Measurements from ENCODE around the gene RPP30.
A peak's percentile ranks its signal among the peaks of the same experiment; 100 is the strongest.

Gene RPP30

GRCh38 chr10:90916392-90917237 is 44.8 kb downstream of the RPP30 start:
- no peak overlapping the region for H3K4me3 ChIP-seq (ENCODE audit: low read depth, low read length)
- DNase-seq (ENCODE audit: low read depth, low spot score) = no peak
- ChIA-PET POLR2A (no interaction called here), CTCF (interaction anchor here (0.8 to 4.8 kb wide), 8 partner anchors 8 to 382 kb away, joined by 3 to 29 read pairs (median 4); no protein-coding TSS in a partner anchor)
- TF ChIP-seq CTCF (IDR thresholded peaks at IDR 0.05; ENCODE audit: insufficient read depth, low read length, missing control alignments) = no peak

- TF ChIP-seq CTCF (IDR thresholded peaks at IDR 0.05; ENCODE audit: insufficient read depth, low read length, missing control alignments) = no peak
- no peak for DNase-seq (ENCODE audit: low read depth, low spot score)
- POLR2A ChIA-PET = no interaction called here
- CTCF ChIA-PET = interaction anchor here (0.7 to 4.8 kb wide), 12 partner anchors 9 to 381 kb away, joined by 3 to 29 read pairs (median 4); no protein-coding TSS in a partner anchor
- H3K4me3 ChIP-seq (ENCODE audit: low read depth, low read length) = no peak overlapping the region
Measured at GRCh38 chr10:90917238-90917967, 45.6 kb downstream of the RPP30 start.

GRCh38 chr10:90917968-90918318 is 46.2 kb downstream of the RPP30 start:
- no peak for DNase-seq (ENCODE audit: low read depth, low spot score)
- no peak for TF ChIP-seq CTCF (IDR thresholded peaks at IDR 0.05; ENCODE audit: insufficient read depth, low read length, missing control alignments)
- ChIA-PET CTCF (interaction anchor here (0.7 to 4.8 kb wide), 12 partner anchors 9 to 381 kb away, joined by 3 to 29 read pairs (median 4); no protein-coding TSS in a partner anchor), POLR2A (no interaction called here)
- no peak overlapping the region for H3K4me3 ChIP-seq (ENCODE audit: low read depth, low read length)

GRCh38 chr10:90919683-90920574 is 48.2 kb downstream of the RPP30 start:
- POLR2A ChIA-PET = interaction anchor here (1.2 to 2.6 kb wide), 4 partner anchors 8 to 50 kb away, joined by 3 to 22 read pairs (median 4); no protein-coding TSS in a partner anchor
- CTCF ChIA-PET = interaction anchor here (0.6 to 5.0 kb wide), 5 partner anchors 8 to 331 kb away, joined by 3 to 50 read pairs (median 10); no protein-coding TSS in a partner anchor
- DNase-seq (ENCODE audit: low read depth, low spot score) = no peak
- no peak overlapping the region for H3K4me3 ChIP-seq (ENCODE audit: low read depth, low read length)
- TF ChIP-seq CTCF (IDR thresholded peaks at IDR 0.05; ENCODE audit: insufficient read depth, low read length, missing control alignments) = no peak

GRCh38 chr10:90920986-90921666 is 49.4 kb downstream of the RPP30 start, which contains the start of gene ANKRD1:
TSS of gene ANKRD1 (minus strand) at chr10:90921087. CDS start at chr10:90921027, 60 bp downstream.
- H3K4me3 ChIP-seq (ENCODE audit: low read depth, low read length) = no peak within 1 kb of the TSS
- TF ChIP-seq CTCF (IDR thresholded peaks at IDR 0.05; ENCODE audit: insufficient read depth, low read length, missing control alignments) = no peak
- POLR2A ChIA-PET = interaction anchor here (0.5 to 2.6 kb wide), 4 partner anchors 9 to 420 kb away, joined by 3 to 22 read pairs (median 3); no protein-coding TSS in a partner anchor
- CTCF ChIA-PET = interaction anchor here (1.0 to 5.0 kb wide), 4 partner anchors 9 to 330 kb away, joined by 3 to 50 read pairs (median 16); no protein-coding TSS in a partner anchor
- peak; percentile 82 for DNase-seq (ENCODE audit: low read depth, low spot score)

Measured in AG04449 (cell line).